ENCODE measurements around the gene PPP1R8. TPM values are rescaled to one million over a fixed set of nuclear protein-coding genes. Genes with fewer than 3 reads are reported as not detected.
"Not testable (repeated sequence)": the region's sequence is repeated elsewhere in the genome, so short reads cannot be mapped to it uniquely, and the experiment has no call there.

PPP1R8 gene
- 23.3 TPM for total RNA-seq
- 10 to 100 TPM; 40.9 to 45.5 (median 42.3) TPM for polyA plus RNA-seq

DNA sequence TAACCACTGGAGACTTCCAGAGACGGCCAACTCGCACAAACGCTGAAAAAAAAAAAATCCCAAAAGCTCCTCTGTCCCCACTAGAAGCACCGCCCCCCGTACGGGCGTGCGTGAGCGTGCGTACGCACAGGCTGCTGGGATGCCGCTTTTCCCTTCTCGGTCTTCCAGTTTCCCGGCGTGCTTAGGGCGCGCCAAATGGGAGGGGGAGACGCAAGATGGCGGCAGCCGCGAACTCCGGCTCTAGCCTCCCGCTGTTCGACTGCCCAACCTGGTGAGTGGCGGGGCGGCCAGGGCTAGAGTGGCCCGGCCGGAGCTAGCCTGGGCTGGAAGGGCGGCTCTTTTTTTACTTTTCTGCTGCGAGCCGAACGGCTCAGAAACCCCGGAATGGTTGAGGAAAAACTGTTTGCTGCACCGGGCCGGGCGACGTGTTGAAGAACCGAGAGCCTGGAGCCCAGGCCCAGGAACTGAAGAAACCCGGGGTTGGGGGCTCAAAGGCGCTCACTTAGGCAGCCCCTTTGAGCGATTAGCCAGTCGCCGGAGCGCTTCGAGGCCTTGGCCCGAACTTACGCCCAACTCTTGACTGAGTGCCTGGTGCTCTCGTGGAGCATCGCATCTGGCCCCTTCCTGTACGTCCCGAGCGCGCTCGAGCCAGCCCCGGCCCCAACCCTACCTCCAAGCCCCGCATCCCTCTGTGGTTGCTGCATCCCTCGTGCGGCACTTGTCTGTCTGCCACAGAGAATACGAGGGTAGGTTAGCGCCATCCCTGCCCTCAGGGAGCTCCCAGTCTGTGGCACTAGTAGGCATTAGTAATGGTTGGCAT is at the start of gene PPP1R8:
Gene PPP1R8, plus strand, starts transcription at position 162 of the 820 bp plus-strand sequence. Its CDS starts 54 bp downstream, at position 216.
- peaks cover 4% of the 10 kb centered on the region for H3K36me3 Mint-ChIP-seq
- H3K9me3 Mint-ChIP-seq = peaks cover 0 to 2% (median 0%) of the 10 kb centered on the region in 7 donors
- peaks cover 17% of the 10 kb centered on the region for H3K4me1 ChIP-seq (ENCODE audit: control insufficient read depth, insufficient read depth, low read length, poor library complexity, severe bottlenecking)
- no peaks in the 10 kb centered on the region for H3K9me3 ChIP-seq (ENCODE audit: control insufficient read depth in 2 of 2, low read length in 2 of 2)
- H3K27me3 Mint-ChIP-seq = no peaks in the 10 kb centered on the region
- H3K4me1 Mint-ChIP-seq = peaks cover 12 to 54% (median 36%) of the 10 kb centered on the region in 4 donors
- H3K27ac ChIP-seq (ENCODE audit: insufficient read depth, low read length, poor library complexity, severe bottlenecking) = peak within 1 kb of the TSS; percentile 81
- DNase-seq (peak; percentile 75 to 93 (median 81)), ATAC-seq (ENCODE audit: low read depth in 2 of 2) (peak; percentile 95 to 97)
- peak within 1 kb of the TSS; percentile 89 to 94 (median 92) for H3K27ac Mint-ChIP-seq
- peaks cover 29% of the 10 kb centered on the region for H3K36me3 ChIP-seq (ENCODE audit: control insufficient read depth, insufficient read depth, low read length)
- H3K27me3 ChIP-seq (ENCODE audit: control insufficient read depth, insufficient read depth, low read length) = no peaks in the 10 kb centered on the region
- H3K4me3 ChIP-seq (ENCODE audit: low read depth, low read length) = peak within 1 kb of the TSS; percentile 92
- peak within 1 kb of the TSS; percentile 94 to 98 (median 96) for H3K4me3 Mint-ChIP-seq

DNA sequence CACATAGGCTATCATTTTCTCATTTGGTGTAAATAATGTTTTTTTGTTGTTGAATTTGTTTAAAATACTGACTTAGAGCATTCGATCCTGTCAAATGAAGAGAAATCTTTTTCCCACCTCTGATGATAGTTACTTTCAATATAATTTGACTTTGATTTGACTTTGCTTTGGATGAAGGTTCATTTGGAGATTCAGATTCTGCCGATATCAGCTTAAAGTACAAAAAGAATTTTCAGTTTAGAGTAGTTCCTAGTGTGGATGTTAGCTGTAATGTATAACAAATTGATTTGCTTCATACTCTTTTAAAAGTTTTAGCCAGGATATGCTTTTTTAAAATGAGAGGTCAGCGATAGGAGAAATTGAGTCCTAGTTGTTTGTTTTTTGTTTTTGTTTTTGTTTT is 47.6 kb upstream of the PPP1R8 start:
- no peak overlapping the region for H3K4me3 ChIP-seq (ENCODE audit: low read depth, low read length)
- no peak for DNase-seq
- Mint-ChIP-seq H3K9me3 (no peaks in the 10 kb centered on the region), H3K4me3 (no peak overlapping the region), H3K36me3 (no peaks in the 10 kb centered on the region), H3K27ac (peak overlapping the region in 1 of 3 donors; percentile 15), H3K4me1 (peaks cover 23 to 44% (median 28%) of the 10 kb centered on the region in 4 donors), H3K27me3 (no peaks in the 10 kb centered on the region)
- no peak for ATAC-seq (ENCODE audit: low read depth in 2 of 2)
- H3K27me3 ChIP-seq (ENCODE audit: control insufficient read depth, insufficient read depth, low read length) = no peaks in the 10 kb centered on the region
- peaks cover 2% of the 10 kb centered on the region for H3K4me1 ChIP-seq (ENCODE audit: control insufficient read depth, insufficient read depth, low read length, poor library complexity, severe bottlenecking)
- H3K36me3 ChIP-seq (ENCODE audit: control insufficient read depth, insufficient read depth, low read length) = peaks cover 3% of the 10 kb centered on the region
- H3K9me3 ChIP-seq (ENCODE audit: control insufficient read depth in 2 of 2, low read length in 2 of 2) = no peaks in the 10 kb centered on the region
- no peak overlapping the region for H3K27ac ChIP-seq (ENCODE audit: insufficient read depth, low read length, poor library complexity, severe bottlenecking)

DNA sequence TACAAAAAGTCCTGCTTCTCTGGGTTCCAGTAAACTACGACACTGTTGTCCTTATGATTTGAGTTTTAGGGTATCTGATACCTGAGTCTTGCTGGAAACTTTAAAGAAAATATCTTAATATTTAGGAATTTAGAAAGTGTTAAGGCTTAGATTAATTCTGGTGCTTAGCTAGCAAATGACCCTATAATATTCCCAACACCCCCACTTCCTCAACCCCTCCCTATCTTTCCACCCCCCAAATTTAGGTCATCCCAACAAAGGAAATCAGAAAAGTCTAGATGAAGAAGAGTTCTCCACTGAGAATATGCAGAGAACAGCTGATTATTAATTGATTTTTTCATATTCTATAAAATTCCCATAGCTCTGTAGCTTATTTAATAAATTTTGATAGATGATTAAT is 45.9 kb upstream of the PPP1R8 start:
- Mint-ChIP-seq H3K27ac (peak overlapping the region in 2 of 3 donors; percentile 11 to 57), H3K9me3 (no peaks in the 10 kb centered on the region)

DNA sequence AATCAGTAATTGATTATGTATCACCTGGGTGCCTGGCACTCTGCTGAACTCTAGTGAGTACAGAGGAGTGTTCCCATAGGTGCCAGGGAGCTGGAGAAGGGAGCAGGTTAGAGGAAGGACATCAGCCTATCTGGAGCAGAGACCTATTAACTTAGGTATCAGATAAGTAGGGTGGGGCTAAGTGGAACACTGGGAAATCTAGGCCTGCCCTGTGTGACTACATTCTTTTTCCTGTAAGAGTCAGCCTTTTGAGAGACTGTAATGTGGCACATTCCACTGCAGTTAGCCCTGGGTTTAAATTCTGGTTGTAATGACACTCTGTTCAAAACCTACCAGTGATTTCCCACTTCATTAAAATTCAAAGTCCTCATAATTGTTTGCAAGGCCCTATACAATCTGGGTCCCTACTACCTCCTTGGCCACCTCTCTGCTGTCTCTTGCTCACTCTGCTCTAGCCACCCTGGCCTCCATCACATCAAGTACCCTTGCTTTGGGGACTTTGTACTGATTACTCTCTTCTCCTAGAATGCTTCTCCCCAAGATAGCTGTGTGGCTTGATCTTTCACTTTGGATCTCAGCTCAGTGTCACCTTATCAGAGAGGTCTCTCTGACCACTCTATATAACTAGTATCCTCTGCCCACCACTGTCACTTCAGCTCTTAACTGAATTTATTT is 44.7 kb upstream of the PPP1R8 start:
- H3K27me3 ChIP-seq (ENCODE audit: control insufficient read depth, insufficient read depth, low read length) = no peaks in the 10 kb centered on the region
- peaks cover 15% of the 10 kb centered on the region for H3K36me3 ChIP-seq (ENCODE audit: control insufficient read depth, insufficient read depth, low read length)
- no peak overlapping the region for H3K4me3 Mint-ChIP-seq
- H3K27ac Mint-ChIP-seq = peak overlapping the region; percentile 57 to 87 (median 72)
- peaks cover 2% of the 10 kb centered on the region for H3K4me1 ChIP-seq (ENCODE audit: control insufficient read depth, insufficient read depth, low read length, poor library complexity, severe bottlenecking)
- no peaks in the 10 kb centered on the region for H3K27me3 Mint-ChIP-seq
- H3K4me3 ChIP-seq (ENCODE audit: low read depth, low read length) = no peak overlapping the region
- ATAC-seq (ENCODE audit: low read depth in 2 of 2) = no peak
- peaks cover 12% of the 10 kb centered on the region for H3K36me3 Mint-ChIP-seq
- H3K4me1 Mint-ChIP-seq = peaks cover 21 to 37% (median 28%) of the 10 kb centered on the region in 4 donors
- no peaks in the 10 kb centered on the region for H3K9me3 Mint-ChIP-seq
- H3K27ac ChIP-seq (ENCODE audit: insufficient read depth, low read length, poor library complexity, severe bottlenecking) = no peak overlapping the region
- no peaks in the 10 kb centered on the region for H3K9me3 ChIP-seq (ENCODE audit: control insufficient read depth in 2 of 2, low read length in 2 of 2)
- DNase-seq = no peak

More for the DNA sequence above, 45.9 kb upstream of the PPP1R8 start:
- Histone ChIP-seq H3K4me3 (ENCODE audit: low read depth, low read length) (no peak overlapping the region), H3K27me3 (ENCODE audit: control insufficient read depth, insufficient read depth, low read length) (no peaks in the 10 kb centered on the region), H3K36me3 (ENCODE audit: control insufficient read depth, insufficient read depth, low read length) (peaks cover 8% of the 10 kb centered on the region), H3K9me3 (ENCODE audit: control insufficient read depth in 2 of 2, low read length in 2 of 2) (no peaks in the 10 kb centered on the region), H3K4me1 (ENCODE audit: control insufficient read depth, insufficient read depth, low read length, poor library complexity, severe bottlenecking) (peaks cover 2% of the 10 kb centered on the region), H3K27ac (ENCODE audit: insufficient read depth, low read length, poor library complexity, severe bottlenecking) (no peak overlapping the region)
- Mint-ChIP-seq H3K4me1 (peaks cover 21 to 37% (median 28%) of the 10 kb centered on the region in 4 donors), H3K36me3 (peaks cover 4% of the 10 kb centered on the region), H3K4me3 (no peak overlapping the region), H3K27me3 (no peaks in the 10 kb centered on the region)
- ATAC-seq (ENCODE audit: low read depth in 2 of 2) (no peak), DNase-seq (no peak)

DNA sequence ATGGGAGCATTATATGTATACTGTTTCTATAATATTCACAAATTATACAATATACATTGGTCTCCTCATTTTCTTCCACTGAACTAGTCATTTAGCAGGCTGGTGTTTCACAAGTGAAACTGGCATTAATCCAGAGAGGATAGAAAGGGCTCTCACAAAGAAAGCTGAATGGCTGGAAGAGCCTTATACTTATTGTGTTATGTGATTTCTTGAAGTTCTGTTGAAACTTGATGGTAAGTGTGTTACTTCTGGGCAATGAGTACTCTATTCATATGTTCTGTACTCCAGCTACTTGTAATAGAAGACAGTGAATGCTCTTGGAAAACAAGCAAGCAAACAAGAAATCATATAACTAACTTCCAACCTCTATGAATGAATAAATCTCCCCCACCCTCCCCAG is 42.7 kb upstream of the PPP1R8 start:
- H3K36me3 Mint-ChIP-seq = peaks cover 12% of the 10 kb centered on the region
- Histone ChIP-seq H3K27me3 (ENCODE audit: control insufficient read depth, insufficient read depth, low read length) (no peaks in the 10 kb centered on the region), H3K9me3 (ENCODE audit: control insufficient read depth in 2 of 2, low read length in 2 of 2) (no peaks in the 10 kb centered on the region), H3K4me1 (ENCODE audit: control insufficient read depth, insufficient read depth, low read length, poor library complexity, severe bottlenecking) (peaks cover 2% of the 10 kb centered on the region), H3K4me3 (ENCODE audit: low read depth, low read length) (no peak overlapping the region), H3K27ac (ENCODE audit: insufficient read depth, low read length, poor library complexity, severe bottlenecking) (no peak overlapping the region), H3K36me3 (ENCODE audit: control insufficient read depth, insufficient read depth, low read length) (peaks cover 19% of the 10 kb centered on the region)
- DNase-seq = no peak
- peak overlapping the region in 2 of 3 donors; percentile 42 for H3K27ac Mint-ChIP-seq
- H3K4me3 Mint-ChIP-seq = no peak overlapping the region
- no peaks in the 10 kb centered on the region for H3K9me3 Mint-ChIP-seq
- no peaks in the 10 kb centered on the region for H3K27me3 Mint-ChIP-seq
- peaks cover 20 to 29% (median 22%) of the 10 kb centered on the region in 4 donors for H3K4me1 Mint-ChIP-seq
- ATAC-seq (ENCODE audit: low read depth in 2 of 2) = no peak

DNA sequence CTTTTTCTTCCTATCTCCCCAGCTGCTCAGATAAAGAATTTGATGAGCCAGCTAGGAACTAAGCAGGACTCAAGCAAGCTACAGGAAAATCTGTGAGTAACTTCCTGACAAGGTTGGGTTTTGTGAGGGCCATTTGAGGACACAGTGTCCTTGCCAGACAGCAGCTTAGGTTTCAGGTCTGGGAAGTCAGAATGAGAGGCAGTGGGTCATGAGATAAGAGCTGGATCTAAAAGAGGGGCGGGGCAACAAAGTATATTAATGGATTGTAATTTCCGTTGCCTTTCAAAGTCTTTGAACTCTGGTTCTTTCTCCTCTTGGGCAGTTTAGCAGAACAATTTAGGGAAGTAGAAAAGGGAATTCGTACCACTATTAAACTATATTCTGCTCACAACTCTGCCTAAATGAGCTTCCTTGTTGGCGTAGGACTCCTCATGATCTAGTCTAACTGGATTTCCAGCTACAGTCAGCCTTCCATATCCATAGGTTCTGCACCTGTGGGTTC is 41.0 kb upstream of the PPP1R8 start:
- Histone ChIP-seq H3K9me3 (ENCODE audit: control insufficient read depth in 2 of 2, low read length in 2 of 2) (no peaks in the 10 kb centered on the region), H3K4me1 (ENCODE audit: control insufficient read depth, insufficient read depth, low read length, poor library complexity, severe bottlenecking) (peaks cover 2% of the 10 kb centered on the region), H3K27ac (ENCODE audit: insufficient read depth, low read length, poor library complexity, severe bottlenecking) (no peak overlapping the region), H3K27me3 (ENCODE audit: control insufficient read depth, insufficient read depth, low read length) (no peaks in the 10 kb centered on the region), H3K36me3 (ENCODE audit: control insufficient read depth, insufficient read depth, low read length) (peaks cover 35% of the 10 kb centered on the region), H3K4me3 (ENCODE audit: low read depth, low read length) (no peak overlapping the region)
- Mint-ChIP-seq H3K27ac (no peak overlapping the region), H3K4me3 (no peak overlapping the region), H3K27me3 (no peaks in the 10 kb centered on the region), H3K9me3 (no peaks in the 10 kb centered on the region), H3K36me3 (peaks cover 24% of the 10 kb centered on the region), H3K4me1 (peaks cover 18 to 25% (median 22%) of the 10 kb centered on the region in 4 donors)
- DNase-seq (no peak), ATAC-seq (ENCODE audit: low read depth in 2 of 2) (no peak)

DNA sequence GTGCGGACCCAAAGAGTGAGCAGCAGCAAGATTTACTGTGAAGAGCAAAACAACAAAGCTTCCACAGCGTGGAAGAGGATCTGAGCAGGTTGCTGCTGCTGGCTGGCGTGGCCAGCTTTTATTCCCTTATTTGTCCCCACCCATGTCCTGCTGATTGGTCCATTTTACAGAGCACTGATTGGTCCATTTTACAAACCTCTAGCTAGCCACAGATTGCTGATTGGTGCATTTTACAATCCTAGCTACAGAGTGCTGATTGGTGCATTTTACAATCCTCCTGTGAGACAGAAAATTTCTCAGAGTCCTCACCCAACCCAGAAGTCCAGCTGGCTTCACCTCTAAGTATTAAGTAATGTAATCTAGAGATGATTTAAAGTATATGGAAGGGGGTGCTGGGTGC is 40.3 kb upstream of the PPP1R8 start:
- not testable (repeated sequence) for DNase-seq; H3K27ac Mint-ChIP-seq; H3K4me1 ChIP-seq (ENCODE audit: control insufficient read depth, insufficient read depth, low read length, poor library complexity, severe bottlenecking); H3K27me3 ChIP-seq (ENCODE audit: control insufficient read depth, insufficient read depth, low read length); H3K4me3 ChIP-seq (ENCODE audit: low read depth, low read length); H3K4me3 Mint-ChIP-seq; ATAC-seq (ENCODE audit: low read depth in 2 of 2); H3K9me3 Mint-ChIP-seq; H3K9me3 ChIP-seq (ENCODE audit: control insufficient read depth in 2 of 2, low read length in 2 of 2); H3K27me3 Mint-ChIP-seq; H3K27ac ChIP-seq (ENCODE audit: insufficient read depth, low read length, poor library complexity, severe bottlenecking)
- peaks cover 12 to 20% (median 17%) of the 10 kb centered on the region in 4 donors for H3K4me1 Mint-ChIP-seq
- peaks cover 41% of the 10 kb centered on the region for H3K36me3 ChIP-seq (ENCODE audit: control insufficient read depth, insufficient read depth, low read length)
- peaks cover 28% of the 10 kb centered on the region for H3K36me3 Mint-ChIP-seq

All from CD4-positive, CD25-positive, alpha-beta regulatory T cell (primary cell).